Nephron (organoid): ENCODE measurements around the gene PHLDA2.

Source experiments
- H3K27ac Mint-ChIP-seq, 3 experiments: 2 replicates each; pipeline ENCODE4 v1.8.0; 2020; ENCODE audit warnings: mixed read lengths in 3 of 3, mild to moderate bottlenecking in 2 of 3, moderate library complexity in 1 of 3
- H3K27me3 Mint-ChIP-seq: 2 replicates; pipeline ENCODE4 v1.8.0; 2021; ENCODE audit warnings: low read depth, mild to moderate bottlenecking, moderate library complexity, mixed read lengths
- H3K36me3 Mint-ChIP-seq: 2 replicates; pipeline ENCODE4 v1.8.0; 2020; ENCODE audit warnings: low read depth, mixed read lengths
- H3K4me1 Mint-ChIP-seq: 2 replicates; pipeline ENCODE4 v1.8.0; 2020; ENCODE audit warnings: mixed read lengths
- H3K4me3 Mint-ChIP-seq, 3 experiments: 2 replicates each; pipeline ENCODE4 v1.8.0; 2020; ENCODE audit warnings: mild to moderate bottlenecking in 3 of 3, mixed read lengths in 3 of 3, moderate library complexity in 2 of 3
- H3K9me3 Mint-ChIP-seq: 2 replicates; pipeline ENCODE4 v1.8.0; 2020; ENCODE audit warnings: mixed read lengths
- TF ChIP-seq, protein P1 (sequence below), 3 experiments: fragments of 200-600 bp; sonication (generic); IDR thresholded peaks; one replicate each; pipeline ENCODE4 v1.5.0; 2021; ENCODE audit warnings: antibody characterized with exemption in 3 of 3; ENCODE audit not compliant: unreplicated experiment in 3 of 3

PHLDA2 gene

DNA sequence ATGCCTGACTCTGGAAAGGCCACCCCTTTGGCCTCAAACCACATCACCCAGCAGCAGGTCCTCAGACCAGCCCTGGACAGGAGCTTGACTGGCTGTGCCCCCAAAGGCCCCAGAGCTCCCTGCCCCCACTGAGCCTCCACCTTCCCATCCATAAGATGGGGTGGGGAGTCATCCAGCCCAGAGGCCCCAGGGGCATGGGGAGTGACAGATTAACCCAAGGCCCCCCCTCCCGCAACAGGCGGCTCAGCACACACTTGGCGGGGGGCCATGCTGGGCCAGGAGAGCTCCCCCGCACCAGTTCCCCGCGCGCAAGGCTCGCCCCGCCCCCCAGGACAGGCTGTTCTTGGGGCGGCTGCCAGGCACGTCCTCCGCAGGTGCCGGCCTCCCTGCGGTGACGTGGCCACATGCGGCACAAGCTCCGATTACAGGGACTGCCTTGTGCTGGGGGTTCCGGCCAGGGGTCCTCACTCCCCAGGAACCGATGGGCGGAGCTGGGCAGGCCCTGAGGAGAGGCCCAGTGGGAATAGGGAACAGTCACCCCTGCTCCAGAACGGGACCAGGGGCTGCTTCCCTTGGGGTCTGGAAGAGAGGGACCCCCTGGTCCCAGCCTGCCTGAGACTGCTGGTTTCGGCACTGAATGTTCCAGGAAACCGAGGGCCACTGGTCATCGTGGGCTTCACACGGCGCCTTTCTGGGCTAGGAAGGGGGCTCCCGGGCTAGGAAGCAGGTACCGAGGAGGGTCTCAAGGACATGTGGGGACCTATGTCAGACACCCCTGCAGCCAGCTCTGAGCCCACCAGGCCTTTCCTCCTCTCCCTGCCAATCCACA is 38.5 kb downstream of the PHLDA2 start:
- Mint-ChIP-seq H3K9me3 (no peaks in the 10 kb centered on the region), H3K4me1 (peaks cover 30% of the 10 kb centered on the region), H3K27me3 (no peaks in the 10 kb centered on the region), H3K4me3 (no peak overlapping the region), H3K36me3 (no peaks in the 10 kb centered on the region), H3K27ac (peak overlapping the region; percentile 19 to 76 (median 76))
- TF ChIP-seq, protein P1, sequence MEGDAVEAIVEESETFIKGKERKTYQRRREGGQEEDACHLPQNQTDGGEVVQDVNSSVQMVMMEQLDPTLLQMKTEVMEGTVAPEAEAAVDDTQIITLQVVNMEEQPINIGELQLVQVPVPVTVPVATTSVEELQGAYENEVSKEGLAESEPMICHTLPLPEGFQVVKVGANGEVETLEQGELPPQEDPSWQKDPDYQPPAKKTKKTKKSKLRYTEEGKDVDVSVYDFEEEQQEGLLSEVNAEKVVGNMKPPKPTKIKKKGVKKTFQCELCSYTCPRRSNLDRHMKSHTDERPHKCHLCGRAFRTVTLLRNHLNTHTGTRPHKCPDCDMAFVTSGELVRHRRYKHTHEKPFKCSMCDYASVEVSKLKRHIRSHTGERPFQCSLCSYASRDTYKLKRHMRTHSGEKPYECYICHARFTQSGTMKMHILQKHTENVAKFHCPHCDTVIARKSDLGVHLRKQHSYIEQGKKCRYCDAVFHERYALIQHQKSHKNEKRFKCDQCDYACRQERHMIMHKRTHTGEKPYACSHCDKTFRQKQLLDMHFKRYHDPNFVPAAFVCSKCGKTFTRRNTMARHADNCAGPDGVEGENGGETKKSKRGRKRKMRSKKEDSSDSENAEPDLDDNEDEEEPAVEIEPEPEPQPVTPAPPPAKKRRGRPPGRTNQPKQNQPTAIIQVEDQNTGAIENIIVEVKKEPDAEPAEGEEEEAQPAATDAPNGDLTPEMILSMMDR (IDR thresholded peaks at IDR 0.05; ENCODE audit: unreplicated experiment in 3 of 3): no peak

DNA sequence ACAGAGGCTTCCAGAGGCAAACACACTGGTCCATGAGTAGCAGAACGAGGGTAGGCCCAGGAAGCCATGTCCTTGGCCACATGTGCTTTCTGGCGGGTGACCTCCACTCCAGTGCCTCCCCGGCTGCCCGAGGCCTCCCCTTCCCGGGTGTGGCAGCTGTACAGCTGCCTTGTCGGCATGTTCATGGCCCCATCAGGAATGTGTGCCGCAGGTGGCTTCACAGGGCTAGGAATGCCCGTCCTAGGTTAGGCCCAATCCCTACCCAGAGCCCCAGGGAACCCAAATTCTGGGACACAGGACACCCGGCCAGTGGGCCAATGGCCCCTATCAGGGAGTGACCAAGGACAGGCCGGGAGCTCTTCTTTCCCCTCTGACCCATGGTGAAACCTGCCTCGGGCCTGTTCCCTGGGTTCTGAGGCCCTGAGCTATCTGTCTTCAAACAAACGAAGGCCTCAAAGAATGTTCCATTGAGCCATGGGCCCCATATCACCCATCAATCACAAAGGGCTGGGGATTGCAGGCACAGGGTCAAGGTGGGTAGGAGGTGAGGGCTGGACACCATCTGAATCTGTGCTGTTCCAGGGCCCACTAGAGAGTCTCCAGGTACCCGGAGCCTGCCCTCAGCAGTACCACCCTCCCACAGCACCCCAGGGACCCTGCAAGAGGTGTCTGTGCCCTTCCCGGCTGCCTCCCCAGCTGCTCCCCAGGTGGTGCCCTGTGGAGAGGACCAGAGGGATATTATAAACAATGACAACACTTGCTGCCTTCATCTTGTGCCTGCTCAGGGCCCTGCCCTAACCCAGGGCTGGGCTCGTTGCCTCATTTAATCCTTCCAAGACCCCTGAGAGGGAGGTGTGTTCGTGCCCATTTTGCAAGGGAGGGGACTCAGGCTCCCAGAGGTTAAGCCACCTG is 39.6 kb downstream of the PHLDA2 start:
- Mint-ChIP-seq H3K4me1 (peaks cover 30% of the 10 kb centered on the region), H3K36me3 (no peaks in the 10 kb centered on the region), H3K27ac (peak overlapping the region in 2 of 3 experiments; percentile 56 to 57), H3K27me3 (no peaks in the 10 kb centered on the region), H3K4me3 (peak overlapping the region in 1 of 3 experiments; percentile 50), H3K9me3 (no peaks in the 10 kb centered on the region)
- TF ChIP-seq, protein P1 (IDR thresholded peaks at IDR 0.05; ENCODE audit: unreplicated experiment in 3 of 3): no peak

DNA sequence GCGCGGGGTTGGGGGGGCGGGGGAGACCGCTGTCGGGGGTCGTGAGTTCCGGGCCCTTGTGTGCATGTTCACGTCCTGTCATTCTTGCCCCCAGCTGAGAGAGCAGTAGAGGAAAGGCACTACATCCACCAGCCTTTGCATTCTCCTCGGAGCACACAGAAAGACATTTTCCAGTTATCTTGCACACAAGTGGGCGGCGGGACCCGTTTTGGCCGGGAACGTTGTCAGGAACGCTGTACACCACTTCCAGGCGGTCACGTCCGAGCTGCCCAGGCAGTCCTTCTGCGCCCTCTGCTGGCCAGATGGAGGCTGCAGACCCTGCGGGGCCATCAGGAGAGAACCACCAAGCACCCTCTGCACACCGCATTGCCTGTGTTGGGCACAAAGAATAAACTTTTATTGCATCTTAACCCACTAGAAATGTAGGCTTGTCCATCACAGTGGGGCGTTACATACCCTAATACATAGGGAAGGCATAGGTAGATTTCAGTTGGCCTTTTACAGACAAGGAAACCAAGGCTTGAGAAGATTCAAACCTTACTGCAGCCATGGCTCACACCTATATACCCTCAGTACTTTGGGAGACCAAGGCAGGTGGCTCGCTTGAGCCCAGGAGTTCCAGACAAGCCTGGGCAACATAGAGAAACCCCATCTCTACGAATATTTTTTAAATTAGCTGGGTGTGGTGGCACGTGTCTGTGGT is 40.8 kb downstream of the PHLDA2 start:
- H3K27ac Mint-ChIP-seq: peak overlapping the region; percentile 80 to 95 (median 85)
- peak overlapping the region; percentile 38 to 75 (median 49) for H3K4me3 Mint-ChIP-seq
- TF ChIP-seq, protein P1 (IDR thresholded peaks at IDR 0.05; ENCODE audit: unreplicated experiment in 3 of 3): peak; percentile 91 to 97 (median 94)
- H3K4me1 Mint-ChIP-seq: peaks cover 31% of the 10 kb centered on the region
- H3K27me3 Mint-ChIP-seq: no peaks in the 10 kb centered on the region
- H3K9me3 Mint-ChIP-seq: no peaks in the 10 kb centered on the region
- H3K36me3 Mint-ChIP-seq: peaks cover under 1% of the 10 kb centered on the region

DNA sequence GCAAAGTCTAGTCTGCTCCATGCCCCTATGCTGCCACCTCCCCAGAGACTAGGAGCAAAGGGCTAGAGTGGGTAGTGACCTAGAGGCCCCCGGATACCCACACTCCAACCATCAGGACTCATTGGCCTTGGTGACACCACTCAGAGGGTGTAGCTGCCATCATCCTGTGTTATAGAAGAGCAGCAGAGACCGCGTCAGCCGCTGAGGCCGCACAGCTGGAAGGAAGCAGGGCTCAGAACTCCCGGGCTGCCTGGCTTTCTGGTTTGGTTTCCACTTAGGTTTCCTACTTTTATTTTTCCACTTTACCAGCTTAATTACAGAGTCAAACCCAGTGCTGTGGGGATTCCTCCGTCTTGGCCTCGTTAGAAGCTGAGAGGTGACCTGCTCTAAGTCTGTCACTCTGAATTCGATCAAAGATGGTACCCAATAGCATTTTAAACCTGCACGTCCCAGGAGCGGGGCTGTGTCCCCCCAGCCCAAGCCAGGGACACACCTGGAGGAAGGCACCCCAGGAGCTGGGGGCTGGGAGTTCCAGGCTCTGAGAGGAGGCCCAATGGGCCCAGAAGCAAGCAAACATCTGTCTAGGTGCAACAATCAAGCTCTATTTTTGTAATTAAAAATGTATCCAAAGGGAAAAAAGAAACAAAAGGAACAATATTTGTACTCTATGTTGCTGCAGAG is 41.6 kb downstream of the PHLDA2 start:
- Mint-ChIP-seq H3K27me3 (peaks cover 5% of the 10 kb centered on the region), H3K27ac (peak overlapping the region; percentile 80 to 95 (median 85)), H3K4me3 (peak overlapping the region; percentile 61 to 75 (median 65)), H3K36me3 (peaks cover 8% of the 10 kb centered on the region), H3K4me1 (peaks cover 38% of the 10 kb centered on the region), H3K9me3 (no peaks in the 10 kb centered on the region)
- TF ChIP-seq, protein P1 (IDR thresholded peaks at IDR 0.05; ENCODE audit: unreplicated experiment in 3 of 3): no peak

DNA sequence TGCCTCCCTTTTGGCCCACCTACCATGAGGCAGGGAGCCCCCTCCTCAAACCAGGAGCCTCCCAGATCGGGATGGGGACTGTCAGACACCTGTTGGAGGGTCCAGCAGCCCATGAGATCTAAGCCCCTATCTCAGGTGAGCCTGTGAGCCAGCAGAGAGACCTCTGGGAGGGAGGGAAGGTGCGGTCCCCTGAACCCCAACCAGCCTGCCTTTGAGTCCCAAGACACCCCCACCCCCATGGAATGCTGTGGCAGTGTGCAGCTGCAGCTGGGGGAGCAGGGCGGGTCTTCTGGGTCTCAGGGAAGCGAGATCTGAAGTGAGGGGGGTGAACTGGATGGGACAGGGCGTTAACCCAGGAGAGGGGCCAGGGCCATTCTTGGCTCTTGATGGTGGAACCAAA is 42.3 kb downstream of the PHLDA2 start:
- H3K9me3 Mint-ChIP-seq: no peaks in the 10 kb centered on the region
- peak overlapping the region; percentile 80 to 95 (median 85) for H3K27ac Mint-ChIP-seq
- peak overlapping the region; percentile 65 to 78 (median 73) for H3K4me3 Mint-ChIP-seq
- peaks cover 43% of the 10 kb centered on the region for H3K4me1 Mint-ChIP-seq
- TF ChIP-seq, protein P1 (IDR thresholded peaks at IDR 0.05; ENCODE audit: unreplicated experiment in 3 of 3): no peak
- H3K36me3 Mint-ChIP-seq: peaks cover 14% of the 10 kb centered on the region
- H3K27me3 Mint-ChIP-seq: peaks cover 7% of the 10 kb centered on the region
